ENCODE results near the gene FA2H.
"Not testable (repeated sequence)": the region's sequence is repeated elsewhere in the genome, so short reads cannot be mapped to it uniquely, and the experiment has no call there.

Gene FA2H

GRCh38 chr16:74797414-74797813 lies 22.8 kb upstream of the FA2H start:
- no peak for DNase-seq (ENCODE audit: low spot score)
- TF ChIP-seq, protein P1, sequence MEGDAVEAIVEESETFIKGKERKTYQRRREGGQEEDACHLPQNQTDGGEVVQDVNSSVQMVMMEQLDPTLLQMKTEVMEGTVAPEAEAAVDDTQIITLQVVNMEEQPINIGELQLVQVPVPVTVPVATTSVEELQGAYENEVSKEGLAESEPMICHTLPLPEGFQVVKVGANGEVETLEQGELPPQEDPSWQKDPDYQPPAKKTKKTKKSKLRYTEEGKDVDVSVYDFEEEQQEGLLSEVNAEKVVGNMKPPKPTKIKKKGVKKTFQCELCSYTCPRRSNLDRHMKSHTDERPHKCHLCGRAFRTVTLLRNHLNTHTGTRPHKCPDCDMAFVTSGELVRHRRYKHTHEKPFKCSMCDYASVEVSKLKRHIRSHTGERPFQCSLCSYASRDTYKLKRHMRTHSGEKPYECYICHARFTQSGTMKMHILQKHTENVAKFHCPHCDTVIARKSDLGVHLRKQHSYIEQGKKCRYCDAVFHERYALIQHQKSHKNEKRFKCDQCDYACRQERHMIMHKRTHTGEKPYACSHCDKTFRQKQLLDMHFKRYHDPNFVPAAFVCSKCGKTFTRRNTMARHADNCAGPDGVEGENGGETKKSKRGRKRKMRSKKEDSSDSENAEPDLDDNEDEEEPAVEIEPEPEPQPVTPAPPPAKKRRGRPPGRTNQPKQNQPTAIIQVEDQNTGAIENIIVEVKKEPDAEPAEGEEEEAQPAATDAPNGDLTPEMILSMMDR (IDR thresholded peaks at IDR 0.05; ENCODE audit: extremely low read depth, missing control alignments): no peak

DNA sequence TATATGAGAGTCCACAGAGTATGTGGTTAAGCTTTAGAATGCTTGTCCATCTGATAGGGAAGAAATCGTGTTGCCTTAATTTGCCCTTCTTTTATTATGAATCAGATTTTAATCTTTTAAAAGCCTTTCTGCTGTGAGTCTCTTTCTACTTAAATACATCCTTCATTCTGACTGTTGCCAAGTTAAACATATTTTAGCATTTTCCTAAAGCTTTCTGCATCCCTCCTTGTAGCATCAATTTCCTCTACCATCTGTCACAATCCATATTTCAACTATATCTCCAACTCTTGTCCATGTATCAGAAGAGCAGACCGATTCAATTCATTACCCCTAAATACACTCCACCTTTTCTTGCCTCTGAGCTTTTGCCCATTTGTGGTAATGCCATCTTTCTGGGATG lies 20.5 kb upstream of the FA2H start:
- TF ChIP-seq, protein P1 (IDR thresholded peaks at IDR 0.05; ENCODE audit: extremely low read depth, missing control alignments): no peak
- DNase-seq (ENCODE audit: low spot score): no peak

- DNase-seq (ENCODE audit: low spot score): no peak
- TF ChIP-seq, protein P1 (IDR thresholded peaks at IDR 0.05; ENCODE audit: extremely low read depth, missing control alignments): no peak
Measured at GRCh38 chr16:74794668-74795067, 20.0 kb upstream of the FA2H start.

DNA sequence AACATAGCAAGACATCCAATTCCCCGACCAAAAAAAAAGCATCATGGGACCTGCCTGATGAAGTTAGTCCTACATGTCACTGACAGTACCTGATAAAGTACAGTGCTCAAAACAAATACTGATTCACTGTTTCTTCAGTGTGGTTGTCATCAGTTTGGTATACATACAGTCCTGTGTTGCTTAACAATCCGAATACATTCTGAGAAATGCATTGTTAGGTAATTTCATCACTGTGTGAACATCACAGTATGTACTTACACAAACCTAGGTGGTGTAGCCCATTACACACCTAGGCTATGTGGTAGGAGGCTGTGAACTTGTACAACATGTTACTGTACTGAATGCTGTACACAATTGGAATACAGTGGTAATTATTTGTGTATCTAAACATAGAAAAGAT lies 19.0 kb upstream of the FA2H start:
- TF ChIP-seq, protein P1 (IDR thresholded peaks at IDR 0.05; ENCODE audit: extremely low read depth, missing control alignments): no peak
- DNase-seq (ENCODE audit: low spot score): no peak

DNA sequence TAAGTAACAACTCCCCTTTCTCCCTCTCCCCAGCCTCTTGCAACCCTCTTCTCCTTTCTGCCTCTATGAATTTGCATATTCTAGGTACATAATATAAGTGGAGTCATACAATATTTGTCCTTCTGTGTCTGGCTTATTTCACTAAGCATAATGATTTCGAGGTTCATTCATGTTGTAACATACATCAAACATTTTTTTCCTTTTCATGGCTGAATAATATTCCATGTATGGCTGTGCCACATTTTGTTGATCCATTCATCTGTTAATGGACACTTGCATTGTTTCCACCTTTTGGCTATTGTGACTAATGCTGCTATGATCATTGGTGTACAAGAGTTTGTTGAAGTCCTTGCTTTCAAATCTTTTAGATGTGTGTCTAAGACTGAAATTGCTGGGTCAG lies 17.6 kb upstream of the FA2H start:
- TF ChIP-seq, protein P1 (IDR thresholded peaks at IDR 0.05; ENCODE audit: extremely low read depth, missing control alignments): no peak
- no peak for DNase-seq (ENCODE audit: low spot score)

DNA sequence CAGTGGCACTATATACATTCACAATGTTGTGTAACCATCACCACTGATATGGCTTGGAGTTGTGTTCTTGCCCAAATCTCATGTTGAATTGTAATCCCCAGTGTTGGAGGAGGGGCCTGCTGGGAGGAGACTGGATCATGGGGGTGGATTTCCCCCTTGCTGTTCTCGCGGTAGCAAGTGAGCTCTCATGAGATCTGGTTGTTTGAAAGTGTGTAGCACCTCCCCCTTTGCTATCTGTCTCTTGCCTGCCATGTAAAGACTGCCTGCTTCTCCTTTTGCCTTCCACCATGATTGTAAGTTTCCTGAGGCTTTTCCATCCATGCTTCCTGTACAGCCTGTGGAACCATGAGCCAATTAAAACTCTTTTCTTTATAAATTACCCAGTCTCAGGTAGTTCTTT lies 17.1 kb upstream of the FA2H start:
- DNase-seq (ENCODE audit: low spot score): not testable (repeated sequence)

GRCh38 chr16:74788108-74788507 lies 13.5 kb upstream of the FA2H start:
- TF ChIP-seq, protein P1 (IDR thresholded peaks at IDR 0.05; ENCODE audit: extremely low read depth, missing control alignments): no peak
- no peak for DNase-seq (ENCODE audit: low spot score)

- TF ChIP-seq, protein P1 (IDR thresholded peaks at IDR 0.05; ENCODE audit: extremely low read depth, missing control alignments): no peak
Measured at GRCh38 chr16:74785031-74785430, 10.4 kb upstream of the FA2H start.

More at GRCh38 chr16:74785031-74785430, 10.4 kb upstream of the FA2H start:
- no peak for DNase-seq (ENCODE audit: low spot score)
